GM20431 (cell line): ENCODE measurements around the gene CCDC88B.
"Not testable (repeated sequence)": the region's sequence is repeated elsewhere in the genome, so short reads cannot be mapped to it uniquely, and the experiment has no call there.

Experiments
- in situ Hi-C: fragments of 300-500 bp; cut with MseI, MboI; formaldehyde crosslinking; loops from one replicate; pipeline ENCODE4 v1.15.0; 2020; ENCODE audit warnings: low sequenced_read_pairs; ENCODE audit not compliant: unreplicated experiment

Gene CCDC88B

GRCh38 chr11:64304032-64304315, 36.0 kb upstream of the CCDC88B start:
- in situ Hi-C loops: no loop called here

DNA sequence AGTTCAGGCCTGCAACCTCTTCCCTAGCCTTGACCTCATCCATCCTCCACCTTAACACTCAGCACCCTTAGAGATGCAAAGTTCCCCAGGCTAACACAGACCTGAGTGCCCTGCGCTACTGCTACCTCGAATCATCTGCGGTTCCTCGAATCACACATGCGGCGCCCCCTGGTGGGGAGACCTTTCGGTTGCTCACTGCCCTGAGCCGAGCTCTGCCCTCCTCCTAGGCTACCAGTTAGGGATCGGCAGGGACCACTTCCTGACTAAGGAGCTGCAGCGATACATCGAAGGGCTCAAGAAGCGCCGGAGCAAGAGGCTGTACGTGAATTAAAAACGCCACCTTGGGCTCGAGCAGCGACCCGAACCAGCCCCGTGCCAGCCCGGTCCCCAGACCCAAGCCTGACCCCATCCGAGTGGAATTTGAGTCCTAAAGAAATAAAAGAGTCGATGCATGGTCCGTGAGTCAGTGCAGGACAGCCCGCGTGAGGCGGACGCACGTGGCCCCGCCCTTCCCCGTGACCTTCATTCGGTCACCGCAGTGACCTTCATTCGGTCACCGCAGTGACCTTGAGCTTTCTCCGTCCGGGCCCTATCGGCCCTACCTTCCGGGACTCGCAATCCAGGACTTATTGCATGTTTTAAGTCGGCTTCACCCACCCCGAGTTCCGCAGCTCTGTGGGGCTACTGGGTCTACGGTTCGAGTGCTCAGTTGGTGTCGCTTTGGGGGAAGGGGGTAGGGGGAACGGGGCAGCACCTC, 35.5 kb upstream of the CCDC88B start:
- in situ Hi-C loops: no loop called here

DNA sequence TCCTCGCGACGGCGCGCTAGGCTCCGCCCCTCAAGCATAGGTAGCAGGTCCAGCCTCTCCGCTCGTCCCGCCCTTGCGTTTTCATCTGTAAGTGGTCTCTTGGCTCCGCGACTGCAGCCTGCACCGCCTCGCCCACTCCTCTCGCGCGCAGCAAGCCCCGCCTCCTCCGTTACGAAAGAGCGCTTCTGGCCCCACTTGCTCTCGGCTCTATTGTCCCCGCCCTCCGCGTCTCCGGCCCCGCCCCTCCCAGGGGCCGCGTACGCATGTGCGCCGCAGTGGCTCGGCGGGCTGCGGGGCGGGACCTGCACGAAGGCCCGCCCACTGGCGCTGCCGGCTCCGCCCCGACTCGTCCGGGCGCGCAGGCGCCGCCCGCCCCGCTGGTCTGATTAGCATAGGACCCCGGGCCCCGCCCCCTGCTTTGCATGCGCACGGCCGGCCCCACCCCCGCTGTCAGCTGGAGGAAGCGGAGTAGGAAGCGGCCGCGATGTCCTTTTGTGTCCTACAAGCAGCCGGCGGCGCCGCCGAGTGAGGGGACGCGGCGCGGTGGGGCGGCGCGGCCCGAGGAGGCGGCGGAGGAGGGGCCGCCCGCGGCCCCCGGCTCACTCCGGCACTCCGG, 34.8 kb upstream of the CCDC88B start, which contains the start of gene ESRRA:
Gene ESRRA (plus strand): TSS at position 450 of the 616 bp plus-strand sequence. CDS start 1,656 bp downstream, outside the sequence.
- in situ Hi-C loops: no loop called here

DNA sequence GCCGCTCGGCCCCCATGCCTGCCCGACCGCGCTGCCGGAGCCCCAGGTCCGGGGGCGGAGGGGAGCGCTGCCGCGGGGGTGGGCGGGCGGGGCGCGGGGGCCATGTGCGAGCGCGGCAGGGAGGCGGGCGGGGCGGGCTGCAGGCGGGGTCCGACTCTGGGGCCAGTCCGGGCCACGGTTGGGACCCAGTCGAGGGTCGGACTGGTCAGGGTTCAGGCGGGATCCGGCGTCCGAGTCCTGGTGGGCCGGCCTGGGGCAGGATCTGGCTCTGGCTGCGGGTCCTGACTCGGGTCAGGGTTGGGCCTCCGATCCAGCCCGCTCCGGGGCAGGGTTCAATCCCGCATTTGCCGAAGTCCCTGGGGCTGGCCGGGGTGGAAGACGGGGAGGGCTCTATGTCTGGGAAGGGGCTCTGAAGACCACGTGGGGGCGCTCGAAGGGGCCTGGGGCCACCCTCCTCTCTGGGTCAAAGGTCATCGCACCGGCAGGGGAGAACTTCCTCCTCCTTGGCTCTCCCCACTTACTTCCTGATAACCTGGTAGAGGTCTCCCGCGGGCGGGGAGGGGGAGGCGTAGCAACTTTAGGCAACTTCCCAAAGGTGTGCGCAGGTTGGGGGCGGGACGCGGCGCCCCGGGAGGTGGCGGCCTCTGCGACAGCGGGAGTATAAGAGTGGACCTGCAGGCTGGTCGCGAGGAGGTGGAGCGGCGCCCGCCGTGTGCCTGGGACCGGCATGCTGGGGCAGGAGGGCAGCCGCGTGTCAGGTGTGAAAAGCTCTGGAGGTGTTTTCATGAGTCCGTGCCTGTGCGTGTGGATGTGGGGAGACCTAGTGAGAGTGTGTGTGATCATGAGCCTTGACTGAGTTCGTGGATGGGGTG, 34.1 kb upstream of the CCDC88B start:
- in situ Hi-C loops: no loop called here

- in situ Hi-C loops: no loop called here
Observed at GRCh38 chr11:64306563-64306875, 33.5 kb upstream of the CCDC88B start.

GRCh38 chr11:64306876-64307622, 33.0 kb upstream of the CCDC88B start:
- in situ Hi-C loops: no loop called here

DNA sequence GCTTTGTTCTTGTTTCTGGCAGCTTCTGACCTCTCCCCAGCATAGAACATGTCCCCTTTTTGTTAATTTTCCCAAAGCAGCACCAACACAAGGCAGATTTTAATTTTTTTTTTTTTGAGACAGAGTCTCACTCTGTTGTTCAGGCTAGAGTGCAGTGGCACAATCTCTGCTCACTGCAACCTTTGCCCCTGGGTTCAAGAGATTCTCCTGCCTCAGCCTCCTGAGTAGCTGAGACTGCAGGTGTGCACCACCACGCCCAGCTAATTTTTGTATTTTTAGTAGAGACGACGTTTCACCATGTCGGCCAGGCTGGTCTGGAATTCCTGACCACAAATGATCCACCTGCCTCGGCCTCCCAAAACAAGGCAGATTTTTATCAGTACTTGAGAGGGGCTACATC, 32.2 kb upstream of the CCDC88B start:
- in situ Hi-C loops: not testable (repeated sequence)

DNA sequence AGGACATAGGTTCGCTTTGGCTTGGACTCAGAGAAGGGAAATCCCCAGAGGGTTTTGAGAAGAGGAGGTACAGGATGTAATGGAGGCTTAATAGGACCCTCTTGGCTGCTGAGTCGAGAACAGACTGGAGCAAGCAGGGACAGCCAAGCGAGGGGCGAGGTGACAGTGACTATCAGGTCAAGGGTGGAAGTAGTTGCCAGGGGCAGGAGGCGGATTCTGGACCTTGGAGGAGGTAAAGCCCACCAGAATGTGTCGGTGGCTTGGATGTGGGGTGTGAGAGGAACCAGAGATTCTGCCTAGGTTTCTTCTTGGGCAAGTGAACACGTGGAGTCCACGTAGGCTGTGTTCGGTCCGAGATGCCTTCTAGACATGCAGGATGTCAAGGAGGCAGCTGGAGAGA, 27.1 kb upstream of the CCDC88B start:
- in situ Hi-C loops: no loop called here

DNA sequence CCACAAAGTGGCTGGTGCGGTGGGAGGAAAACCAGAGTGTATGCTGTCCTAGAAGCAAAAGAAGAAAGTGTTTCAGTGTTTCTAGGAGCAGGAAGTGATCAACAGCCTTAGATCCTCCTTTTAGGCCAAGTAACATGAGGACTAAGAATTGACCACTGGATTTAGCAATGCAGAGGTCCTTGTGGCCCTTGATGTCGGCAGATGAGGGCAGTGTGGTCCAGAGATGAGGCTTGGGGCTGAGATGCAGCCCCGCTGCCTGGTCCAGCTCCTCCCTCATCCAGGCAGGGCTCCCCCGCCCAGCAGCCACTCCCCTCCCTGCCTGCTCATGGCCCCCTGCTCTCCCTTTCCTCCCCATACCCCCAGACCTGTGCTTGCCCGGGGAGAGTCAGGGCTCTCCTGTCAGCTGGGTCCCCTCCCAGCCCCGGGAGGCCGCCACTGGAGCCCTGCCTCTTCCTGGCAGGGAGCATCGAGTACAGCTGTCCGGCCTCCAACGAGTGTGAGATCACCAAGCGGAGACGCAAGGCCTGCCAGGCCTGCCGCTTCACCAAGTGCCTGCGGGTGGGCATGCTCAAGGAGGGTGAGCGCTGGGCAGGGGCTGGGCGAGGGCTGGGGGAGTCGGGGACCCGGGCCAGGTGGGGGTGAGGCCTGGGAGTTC, 26.4 kb upstream of the CCDC88B start:
- in situ Hi-C loops: no loop called here

DNA sequence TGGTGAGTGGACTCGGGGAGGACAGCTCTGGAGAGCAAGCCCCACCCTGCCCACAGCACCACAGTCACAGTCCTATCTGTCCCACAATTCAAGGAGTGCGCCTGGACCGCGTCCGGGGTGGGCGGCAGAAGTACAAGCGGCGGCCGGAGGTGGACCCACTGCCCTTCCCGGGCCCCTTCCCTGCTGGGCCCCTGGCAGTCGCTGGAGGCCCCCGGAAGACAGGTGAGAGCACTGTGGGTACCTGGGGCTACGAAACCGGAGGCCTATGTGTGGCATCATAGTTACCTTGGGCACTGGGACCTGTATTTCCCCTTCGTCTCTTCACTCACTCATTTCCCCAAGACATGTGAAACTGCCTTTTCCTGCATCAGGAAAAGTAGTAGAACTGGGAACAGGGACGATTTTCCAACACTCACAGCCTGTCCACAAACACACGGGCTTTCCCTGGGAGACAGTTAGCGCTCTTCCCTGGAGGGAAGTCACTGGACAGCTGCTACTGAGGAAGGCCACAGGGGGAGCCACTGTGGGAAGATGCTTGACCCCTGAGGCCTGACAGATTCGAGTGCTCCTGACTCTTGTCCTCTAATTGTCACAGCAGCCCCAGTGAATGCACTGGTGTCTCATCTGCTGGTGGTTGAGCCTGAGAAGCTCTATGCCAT, 25.7 kb upstream of the CCDC88B start:
- in situ Hi-C loops: no loop called here

GRCh38 chr11:64314805-64315561, 25.0 kb upstream of the CCDC88B start:
- in situ Hi-C loops: no loop called here

DNA sequence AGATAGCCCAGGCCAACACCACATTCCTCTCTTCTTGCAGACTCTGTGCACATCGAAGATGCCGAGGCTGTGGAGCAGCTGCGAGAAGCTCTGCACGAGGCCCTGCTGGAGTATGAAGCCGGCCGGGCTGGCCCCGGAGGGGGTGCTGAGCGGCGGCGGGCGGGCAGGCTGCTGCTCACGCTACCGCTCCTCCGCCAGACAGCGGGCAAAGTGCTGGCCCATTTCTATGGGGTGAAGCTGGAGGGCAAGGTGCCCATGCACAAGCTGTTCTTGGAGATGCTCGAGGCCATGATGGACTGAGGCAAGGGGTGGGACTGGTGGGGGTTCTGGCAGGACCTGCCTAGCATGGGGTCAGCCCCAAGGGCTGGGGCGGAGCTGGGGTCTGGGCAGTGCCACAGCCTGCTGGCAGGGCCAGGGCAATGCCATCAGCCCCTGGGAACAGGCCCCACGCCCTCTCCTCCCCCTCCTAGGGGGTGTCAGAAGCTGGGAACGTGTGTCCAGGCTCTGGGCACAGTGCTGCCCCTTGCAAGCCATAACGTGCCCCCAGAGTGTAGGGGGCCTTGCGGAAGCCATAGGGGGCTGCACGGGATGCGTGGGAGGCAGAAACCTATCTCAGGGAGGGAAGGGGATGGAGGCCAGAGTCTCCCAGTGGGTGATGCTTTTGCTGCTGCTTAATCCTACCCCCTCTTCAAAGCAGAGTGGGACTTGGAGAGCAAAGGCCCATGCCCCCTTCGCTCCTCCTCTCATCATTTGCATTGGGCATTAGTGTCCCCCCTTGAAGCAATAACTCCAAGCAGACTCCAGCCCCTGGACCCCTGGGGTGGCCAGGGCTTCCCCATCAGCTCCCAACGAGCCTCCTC, 24.1 kb upstream of the CCDC88B start:
- in situ Hi-C loops: not testable (repeated sequence)

DNA sequence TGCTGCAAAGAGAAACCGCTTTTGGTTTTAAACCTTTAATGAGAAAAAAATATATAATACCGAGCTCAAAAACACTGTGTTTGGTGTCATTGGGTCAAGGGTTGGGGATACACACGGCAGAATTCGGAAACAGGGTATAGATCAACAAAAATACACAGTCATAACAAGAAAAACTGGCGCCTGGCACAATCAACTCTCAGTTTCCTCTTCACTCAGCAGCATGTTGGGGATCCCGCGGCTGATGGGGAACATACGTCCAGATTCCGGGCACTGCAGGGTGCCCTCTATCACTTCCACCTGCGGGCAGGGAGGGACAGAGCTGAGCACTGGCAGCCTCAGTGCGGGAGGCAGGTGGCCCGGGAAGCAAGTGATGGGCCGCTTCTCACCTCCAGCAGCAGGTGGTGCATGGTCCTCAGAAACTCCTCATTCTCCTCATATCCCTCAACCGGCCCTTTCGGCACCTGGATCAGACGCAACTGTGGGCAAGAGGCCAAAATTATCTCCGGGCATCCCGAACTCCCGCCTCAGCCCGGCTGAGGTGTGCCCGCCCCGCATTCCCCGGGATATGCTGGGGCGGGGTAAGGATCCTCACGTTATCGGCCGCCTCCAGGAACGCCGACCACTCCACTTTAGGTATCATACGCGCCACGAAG, 23.2 kb upstream of the CCDC88B start:
- in situ Hi-C loops: no loop called here

DNA sequence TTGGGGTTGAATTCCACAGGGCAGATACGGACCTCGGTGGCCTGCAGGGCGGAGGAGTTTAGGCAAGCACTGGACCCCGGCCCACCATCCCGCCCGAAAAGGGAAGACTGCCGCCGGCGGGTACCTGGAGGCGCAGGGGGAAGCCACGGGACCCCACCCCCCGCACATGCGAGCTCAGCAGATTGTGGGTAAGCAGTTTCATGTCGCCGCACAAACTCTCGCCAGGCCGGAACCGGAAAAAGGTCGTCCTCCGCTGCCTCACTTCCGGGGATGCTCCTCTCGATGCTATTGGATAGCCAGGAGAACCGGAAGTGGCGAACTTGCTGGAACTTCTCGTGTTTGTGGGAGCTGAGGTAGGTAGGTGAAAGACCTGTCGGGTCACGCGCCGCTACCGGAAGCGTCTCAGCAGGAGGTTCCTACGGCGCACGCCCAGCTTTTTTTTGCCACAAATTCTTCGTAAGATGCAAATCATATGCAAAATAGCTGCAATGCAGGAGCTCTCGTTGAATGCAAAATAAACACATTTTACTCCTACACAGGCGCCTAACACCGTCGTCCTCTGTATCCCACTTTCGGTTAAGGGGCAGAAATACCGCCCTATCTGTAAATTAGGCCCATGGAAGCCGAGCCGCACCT, 22.6 kb upstream of the CCDC88B start, which contains the start of gene TRMT112:
Gene TRMT112 (minus strand): TSS at position 235 of the 636 bp plus-strand sequence. CDS start 33 bp downstream, at position 202.
- in situ Hi-C loops: no loop called here

DNA sequence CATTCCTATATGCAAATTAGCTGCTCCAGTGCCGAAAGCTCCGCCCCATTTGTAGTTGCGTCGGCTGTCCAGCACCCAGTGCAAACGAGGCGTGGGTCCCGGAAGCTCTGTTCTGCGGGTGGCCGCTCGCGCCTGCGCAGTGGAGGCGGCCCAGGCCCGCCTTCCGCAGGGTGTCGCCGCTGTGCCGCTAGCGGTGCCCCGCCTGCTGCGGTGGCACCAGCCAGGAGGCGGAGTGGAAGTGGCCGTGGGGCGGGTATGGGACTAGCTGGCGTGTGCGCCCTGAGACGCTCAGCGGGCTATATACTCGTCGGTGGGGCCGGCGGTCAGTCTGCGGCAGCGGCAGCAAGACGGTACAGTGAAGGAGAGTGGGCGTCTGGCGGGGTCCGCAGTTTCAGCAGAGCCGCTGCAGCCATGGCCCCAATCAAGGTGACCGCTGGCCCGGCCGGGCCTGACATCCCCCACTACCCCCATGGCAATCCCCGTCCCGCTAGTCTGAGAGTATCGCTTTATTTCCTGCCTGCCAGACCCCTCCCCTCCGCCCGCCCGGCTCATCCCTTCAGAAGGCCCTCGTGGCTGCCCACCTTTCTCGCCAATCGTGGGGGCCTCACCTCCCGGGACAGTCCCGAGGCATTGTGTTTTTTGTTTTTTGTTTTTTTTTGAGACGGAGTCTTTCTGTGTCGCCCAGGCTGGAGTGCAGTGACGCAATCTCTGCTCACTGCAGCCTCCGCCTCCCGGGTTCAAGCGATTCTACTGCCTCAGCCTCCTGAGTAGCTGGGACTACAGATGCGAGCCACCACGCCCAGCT, 21.8 kb upstream of the CCDC88B start, which contains the start of gene PRDX5:
Gene PRDX5 (plus strand): TSS at position 161 of the 805 bp plus-strand sequence. CDS start 95 bp downstream, at position 256.
- in situ Hi-C loops: no loop called here
